ENCODE data around the gene GPR179. TPM values are rescaled to one million over a fixed set of nuclear protein-coding genes. Genes with fewer than 3 reads are reported as not detected.

Gene GPR179
- total RNA-seq, 1 donor from 2014 or later = 0.97 TPM

DNA sequence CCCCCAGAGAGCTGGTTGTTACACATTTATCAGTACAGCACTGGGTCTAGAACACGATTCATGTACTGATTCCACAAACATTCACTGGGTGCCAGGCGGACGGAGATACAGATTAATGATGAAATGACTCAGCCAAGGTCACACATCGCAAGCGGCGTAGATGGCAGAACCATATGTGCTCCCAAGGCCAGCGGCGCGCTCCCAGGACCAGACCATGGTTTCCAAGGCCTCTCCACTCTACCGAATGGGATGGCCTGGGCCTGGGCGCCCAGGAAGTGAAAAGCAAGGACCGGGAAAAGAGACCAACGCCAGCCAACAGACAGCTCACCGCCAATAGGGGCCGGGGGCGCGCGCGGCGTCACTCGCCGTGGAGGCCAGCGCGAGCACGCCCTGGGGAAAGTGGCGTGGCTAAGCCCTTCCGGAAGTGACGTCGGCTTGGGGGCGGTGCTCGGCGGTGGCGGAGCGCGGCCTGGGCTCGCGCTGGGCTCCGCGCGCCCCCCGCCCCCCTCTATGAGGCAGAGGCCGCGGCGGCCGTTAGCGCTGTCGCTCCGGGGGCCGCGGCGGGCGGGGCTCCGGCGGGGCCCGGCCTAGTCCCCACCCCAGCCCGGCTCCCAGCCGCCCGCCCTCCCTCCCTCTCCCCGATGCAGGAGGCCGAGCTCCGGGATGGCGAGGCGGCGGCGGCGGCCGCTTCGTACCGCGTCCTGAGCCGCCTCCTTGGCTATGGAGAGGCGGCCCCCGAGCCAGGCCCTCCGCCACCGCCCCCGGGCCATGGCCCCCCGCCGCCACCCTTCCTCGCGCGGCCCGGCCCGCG, 7.9 kb upstream of the GPR179 start, which contains the start of gene SOCS7:
TSS of gene SOCS7 (plus strand) at position 433 of the 811 bp plus-strand sequence. CDS start at position 642, 209 bp downstream.
- Mint-ChIP-seq H3K4me3 (ENCODE audit: unreplicated experiment) (peak within 1 kb of the TSS; percentile 93), H3K36me3 (ENCODE audit: low read depth, unreplicated experiment) (peaks cover 4% of the 10 kb centered on the region), H3K27ac (ENCODE audit: unreplicated experiment) (peak within 1 kb of the TSS; percentile 65), H3K4me1 (ENCODE audit: unreplicated experiment) (peaks cover 10% of the 10 kb centered on the region), H3K9me3 (ENCODE audit: unreplicated experiment) (no peaks in the 10 kb centered on the region), H3K27me3 (ENCODE audit: unreplicated experiment) (peaks cover 9% of the 10 kb centered on the region)
- TF ChIP-seq, protein P1, sequence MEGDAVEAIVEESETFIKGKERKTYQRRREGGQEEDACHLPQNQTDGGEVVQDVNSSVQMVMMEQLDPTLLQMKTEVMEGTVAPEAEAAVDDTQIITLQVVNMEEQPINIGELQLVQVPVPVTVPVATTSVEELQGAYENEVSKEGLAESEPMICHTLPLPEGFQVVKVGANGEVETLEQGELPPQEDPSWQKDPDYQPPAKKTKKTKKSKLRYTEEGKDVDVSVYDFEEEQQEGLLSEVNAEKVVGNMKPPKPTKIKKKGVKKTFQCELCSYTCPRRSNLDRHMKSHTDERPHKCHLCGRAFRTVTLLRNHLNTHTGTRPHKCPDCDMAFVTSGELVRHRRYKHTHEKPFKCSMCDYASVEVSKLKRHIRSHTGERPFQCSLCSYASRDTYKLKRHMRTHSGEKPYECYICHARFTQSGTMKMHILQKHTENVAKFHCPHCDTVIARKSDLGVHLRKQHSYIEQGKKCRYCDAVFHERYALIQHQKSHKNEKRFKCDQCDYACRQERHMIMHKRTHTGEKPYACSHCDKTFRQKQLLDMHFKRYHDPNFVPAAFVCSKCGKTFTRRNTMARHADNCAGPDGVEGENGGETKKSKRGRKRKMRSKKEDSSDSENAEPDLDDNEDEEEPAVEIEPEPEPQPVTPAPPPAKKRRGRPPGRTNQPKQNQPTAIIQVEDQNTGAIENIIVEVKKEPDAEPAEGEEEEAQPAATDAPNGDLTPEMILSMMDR (IDR thresholded peaks at IDR 0.05; ENCODE audit: unreplicated experiment) = no peak
- DNase-seq (ENCODE audit: low spot score) = peak; percentile 82

DNA sequence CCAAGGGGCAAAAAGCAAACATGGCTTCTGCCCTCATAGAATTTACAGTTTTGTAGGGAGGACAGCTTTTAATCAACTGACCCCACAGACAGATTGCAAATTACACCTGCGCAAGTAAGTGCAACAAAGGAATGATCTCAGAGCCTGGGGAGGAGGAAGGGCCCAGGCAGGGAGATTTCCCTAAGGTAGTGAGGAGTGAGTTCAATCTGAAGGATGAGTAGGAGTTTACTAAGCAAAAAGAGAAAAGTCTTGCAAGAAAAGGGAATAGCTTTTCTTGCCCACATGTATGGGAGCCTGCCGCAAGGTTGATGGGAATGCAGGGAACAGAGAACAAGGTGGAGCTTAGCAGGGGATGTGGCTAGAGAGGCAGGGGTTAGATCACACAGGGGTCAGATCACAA, 6.3 kb upstream of the GPR179 start:
- Mint-ChIP-seq H3K27ac (ENCODE audit: unreplicated experiment) (no peak overlapping the region), H3K9me3 (ENCODE audit: unreplicated experiment) (no peaks in the 10 kb centered on the region), H3K36me3 (ENCODE audit: low read depth, unreplicated experiment) (peaks cover 4% of the 10 kb centered on the region), H3K4me1 (ENCODE audit: unreplicated experiment) (peaks cover 10% of the 10 kb centered on the region), H3K27me3 (ENCODE audit: unreplicated experiment) (peaks cover 9% of the 10 kb centered on the region), H3K4me3 (ENCODE audit: unreplicated experiment) (no peak overlapping the region)
- TF ChIP-seq, protein P1 (IDR thresholded peaks at IDR 0.05; ENCODE audit: unreplicated experiment) = no peak
- no peak for DNase-seq (ENCODE audit: low spot score)

DNA sequence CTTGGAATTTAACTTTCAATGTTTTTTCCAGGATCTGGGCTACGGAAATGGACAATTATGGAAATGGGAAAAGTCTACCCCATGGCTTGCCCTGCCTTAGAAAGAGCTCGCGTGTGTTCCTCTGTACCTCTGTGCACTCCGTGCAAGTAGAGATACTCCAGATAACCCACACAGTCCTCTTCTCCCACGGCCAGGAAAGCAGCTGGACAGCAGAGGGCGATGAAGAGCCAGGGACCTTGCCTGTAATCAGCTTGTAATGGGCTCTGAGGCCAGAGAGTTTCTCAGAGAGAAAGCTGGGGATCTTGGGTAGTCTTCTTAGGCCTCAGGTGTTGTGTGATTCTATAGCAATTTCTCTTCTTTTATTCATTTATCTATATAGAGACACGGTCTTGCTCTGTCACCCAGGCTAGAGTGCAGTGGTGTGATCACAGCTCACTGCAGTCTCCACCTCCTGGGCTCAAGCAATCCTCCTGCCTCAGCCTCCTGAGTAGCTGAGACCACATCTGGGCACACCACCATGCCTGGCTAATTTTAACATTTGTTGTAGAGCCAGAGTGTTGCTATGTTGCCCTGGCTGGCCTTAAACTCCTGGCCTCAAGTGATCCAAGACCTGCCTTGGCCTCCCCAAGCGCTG, 5.5 kb upstream of the GPR179 start:
- peaks cover 4% of the 10 kb centered on the region for H3K36me3 Mint-ChIP-seq (ENCODE audit: low read depth, unreplicated experiment)
- no peaks in the 10 kb centered on the region for H3K9me3 Mint-ChIP-seq (ENCODE audit: unreplicated experiment)
- H3K27ac Mint-ChIP-seq (ENCODE audit: unreplicated experiment) = no peak overlapping the region

DNA sequence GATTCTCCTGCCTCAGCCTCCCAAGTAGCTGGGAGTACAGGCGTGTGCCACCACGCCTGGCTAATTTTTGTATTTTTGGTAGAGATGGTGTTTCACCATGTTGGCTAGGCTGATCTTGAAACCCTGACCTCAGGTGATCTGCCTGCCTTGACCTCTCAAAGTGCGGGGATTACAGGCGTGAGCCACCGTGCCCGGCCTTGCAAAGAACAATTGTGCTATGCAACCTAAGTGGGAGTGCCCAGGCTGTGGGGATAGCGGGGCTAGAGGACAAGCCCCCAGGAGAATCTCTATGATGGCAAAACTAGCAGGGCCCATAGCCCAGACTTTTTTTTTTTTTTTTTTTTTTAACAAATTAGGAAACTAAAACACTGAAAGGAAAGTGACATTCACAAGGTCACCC, 2.0 kb upstream of the GPR179 start:
- Mint-ChIP-seq H3K4me3 (ENCODE audit: unreplicated experiment) (no peak overlapping the region), H3K27me3 (ENCODE audit: unreplicated experiment) (no peaks in the 10 kb centered on the region), H3K27ac (ENCODE audit: unreplicated experiment) (no peak overlapping the region), H3K36me3 (ENCODE audit: low read depth, unreplicated experiment) (no peaks in the 10 kb centered on the region), H3K4me1 (ENCODE audit: unreplicated experiment) (peaks cover 3% of the 10 kb centered on the region), H3K9me3 (ENCODE audit: unreplicated experiment) (no peaks in the 10 kb centered on the region)
- TF ChIP-seq, protein P1 (IDR thresholded peaks at IDR 0.05; ENCODE audit: unreplicated experiment) = no peak
- DNase-seq (ENCODE audit: low spot score) = no peak

More for the DNA sequence above, 5.5 kb upstream of the GPR179 start:
- peaks cover 10% of the 10 kb centered on the region for H3K4me1 Mint-ChIP-seq (ENCODE audit: unreplicated experiment)
- peaks cover 9% of the 10 kb centered on the region for H3K27me3 Mint-ChIP-seq (ENCODE audit: unreplicated experiment)
- H3K4me3 Mint-ChIP-seq (ENCODE audit: unreplicated experiment) = no peak overlapping the region
- DNase-seq (ENCODE audit: low spot score) = peak; percentile 89
- TF ChIP-seq, protein P1 (IDR thresholded peaks at IDR 0.05; ENCODE audit: unreplicated experiment) = peak; percentile 54

DNA sequence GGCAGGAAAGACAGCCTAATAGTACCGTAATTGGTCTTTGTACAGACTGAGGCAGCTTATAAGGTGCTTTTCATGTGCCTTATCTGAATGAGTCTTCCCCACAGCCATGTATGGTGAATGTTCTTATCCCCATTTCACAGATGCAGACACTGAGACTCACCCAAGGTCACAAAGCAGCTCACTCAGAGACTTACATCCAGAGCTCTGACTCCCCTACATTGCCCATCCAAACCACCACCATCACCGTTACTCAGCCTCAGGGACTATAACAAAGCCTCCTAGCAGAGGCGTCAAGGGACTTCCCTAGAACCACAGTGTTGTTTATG, 627 bp upstream of the GPR179 start:
- DNase-seq (ENCODE audit: low spot score) = no peak
- H3K4me1 Mint-ChIP-seq (ENCODE audit: unreplicated experiment) = peaks cover 7% of the 10 kb centered on the region
- peak overlapping the region; percentile 15 for H3K27ac Mint-ChIP-seq (ENCODE audit: unreplicated experiment)
- no peaks in the 10 kb centered on the region for H3K27me3 Mint-ChIP-seq (ENCODE audit: unreplicated experiment)
- TF ChIP-seq, protein P1 (IDR thresholded peaks at IDR 0.05; ENCODE audit: unreplicated experiment) = no peak
- H3K4me3 Mint-ChIP-seq (ENCODE audit: unreplicated experiment) = no peak overlapping the region
- no peaks in the 10 kb centered on the region for H3K36me3 Mint-ChIP-seq (ENCODE audit: low read depth, unreplicated experiment)
- no peaks in the 10 kb centered on the region for H3K9me3 Mint-ChIP-seq (ENCODE audit: unreplicated experiment)

Data from endothelial cell (in vitro differentiated cells).